ENCODE results near the gene COL9A1.

The COL9A1 gene

GRCh38 chr6:70168681-70169377 lies 134.1 kb downstream of the COL9A1 start:
- no peak overlapping the region for H3K4me3 ChIP-seq (ENCODE audit: low read length)
- DNase-seq (ENCODE audit: low read depth): no peak
- no peak for TF ChIP-seq CTCF (conservative IDR thresholded peaks at IDR 0.05; ENCODE audit: low read depth, low read length)
